Measurements from ENCODE around the gene FANCI. TPM values are rescaled to one million over a fixed set of nuclear protein-coding genes. Genes with fewer than 3 reads are reported as not detected.

Gene FANCI
- total and polyA plus RNA-seq, 2 of the 13 experiments (the other 11 are each of a cell fraction or from before 2014, with no cell fraction given) = 15.7 to 68.8 TPM

GRCh38 chr15:89321521-89322410, 78.0 kb downstream of the FANCI start (continued):
- TF ChIP-seq ZBED4 (CRISPR knock-in tag; IDR thresholded peaks at IDR 0.05; ENCODE audit: borderline replicate concordance) (peak; percentile 68; the same call in 1 of the 2 replicates), SPEN (CRISPR knock-in tag; IDR thresholded peaks at IDR 0.05; ENCODE audit: low read depth) (no peak), THAP7 (CRISPR knock-in tag; IDR thresholded peaks at IDR 0.05) (no peak), CBFB (CRISPR knock-in tag; IDR thresholded peaks at IDR 0.05) (no peak), ZGPAT (CRISPR knock-in tag; IDR thresholded peaks at IDR 0.05) (peak; percentile 53; the same call in 1 of the 2 replicates), MLXIP (CRISPR knock-in tag; IDR thresholded peaks at IDR 0.05; ENCODE audit: borderline replicate concordance) (no peak), MATR3 (CRISPR knock-in tag; IDR thresholded peaks at IDR 0.05) (no peak), CENPT (CRISPR knock-in tag; IDR thresholded peaks at IDR 0.05; ENCODE audit: low read depth) (no peak), KMT2B (CRISPR knock-in tag; IDR thresholded peaks at IDR 0.05) (no peak), UBTF (CRISPR knock-in tag; IDR thresholded peaks at IDR 0.05) (no peak), MAX (IDR thresholded peaks at IDR 0.05) (0 out of 2 replicates have a peak, but pooled peaks have one; percentile 38), RCOR2 (CRISPR knock-in tag; IDR thresholded peaks at IDR 0.05) (0 out of 2 replicates have a peak, but pooled peaks have one; percentile 60), POGK (CRISPR knock-in tag; conservative IDR thresholded peaks at IDR 0.05) (0 out of 2 replicates have a peak, but pooled peaks have one; percentile 32)

Data from HepG2 (cell line).